HTERT RPE-1 (cell line): ENCODE results near the gene ASIC4.

Experiments used
- in situ Hi-C: fragments of 300-500 bp; cut with MboI; formaldehyde crosslinking; loops from 4 replicates; pipeline ENCODE4 v1.14.3; 2020; ENCODE audit warnings: low sequenced_read_pairs

ASIC4 gene

DNA sequence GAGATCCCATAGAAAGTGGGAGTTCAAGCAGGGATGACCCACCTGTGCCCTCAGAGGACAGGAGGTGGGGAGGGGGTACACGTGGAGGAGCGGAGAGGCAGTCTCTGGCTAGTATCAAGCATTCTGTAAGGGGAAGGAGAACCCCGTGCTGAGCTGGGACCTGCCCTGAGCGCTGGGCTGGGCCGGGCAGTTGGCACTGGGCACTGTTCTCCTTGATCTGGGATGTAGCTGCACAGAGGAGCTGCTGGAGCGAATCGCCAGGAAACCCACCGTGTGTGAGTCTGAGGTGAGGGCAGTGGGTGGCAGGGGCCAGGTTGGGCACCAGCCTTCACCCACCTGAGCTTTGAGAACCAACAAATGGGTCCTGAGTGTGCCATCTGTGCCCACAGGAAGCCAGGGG lies 35.4 kb upstream of the ASIC4 start:
- in situ Hi-C loops: no loop called here

DNA sequence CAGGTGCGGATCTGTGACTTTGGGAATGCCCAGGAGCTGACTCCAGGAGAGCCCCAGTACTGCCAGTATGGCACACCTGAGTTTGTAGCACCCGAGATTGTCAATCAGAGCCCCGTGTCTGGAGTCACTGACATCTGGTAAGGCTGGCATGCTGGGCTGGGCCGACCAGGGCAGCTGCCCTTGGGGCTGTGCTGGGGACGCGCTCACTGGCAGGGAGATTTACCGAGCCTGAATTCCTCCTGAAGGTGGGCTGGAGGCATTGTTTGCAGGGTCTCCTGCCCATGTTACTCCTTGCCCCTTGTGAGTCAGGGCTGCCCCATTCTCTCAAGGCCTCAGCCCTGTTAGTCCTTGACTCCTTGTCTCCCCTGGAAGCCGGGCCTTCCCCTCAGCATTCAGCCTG lies 34.3 kb upstream of the ASIC4 start:
- in situ Hi-C loops: no loop called here

DNA sequence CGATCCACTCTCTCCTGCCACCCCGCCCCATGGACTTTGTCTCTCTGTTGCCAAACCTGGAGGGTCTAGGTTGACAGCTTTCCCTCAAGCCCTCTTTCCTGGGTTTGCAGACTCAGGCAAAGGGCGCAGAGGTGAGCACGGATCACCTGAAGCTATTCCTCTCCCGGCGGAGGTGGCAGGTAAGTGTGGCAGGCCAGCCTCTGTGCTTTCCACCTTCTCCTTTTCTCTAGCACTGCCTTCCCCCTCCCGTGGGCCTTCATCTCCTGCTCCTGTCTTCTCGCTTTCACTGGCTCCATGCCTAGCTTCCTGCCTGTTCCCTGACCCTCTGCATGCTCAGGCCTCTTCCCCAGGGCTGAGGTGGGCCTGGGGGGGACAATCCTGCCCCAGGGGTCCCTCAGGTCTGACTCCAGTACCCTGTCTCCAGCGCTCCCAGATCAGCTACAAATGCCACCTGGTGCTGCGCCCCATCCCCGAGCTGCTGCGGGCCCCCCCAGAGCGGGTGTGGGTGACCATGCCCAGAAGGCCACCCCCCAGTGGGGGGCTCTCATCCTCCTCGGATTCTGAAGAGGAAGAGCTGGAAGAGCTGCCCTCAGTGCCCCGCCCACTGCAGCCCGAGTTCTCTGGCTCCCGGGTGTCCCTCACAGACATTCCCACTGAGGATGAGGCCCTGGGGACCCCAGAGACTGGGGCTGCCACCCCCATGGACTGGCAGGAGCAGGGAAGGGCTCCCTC lies 31.4 kb upstream of the ASIC4 start:
- in situ Hi-C loops: no loop called here

DNA sequence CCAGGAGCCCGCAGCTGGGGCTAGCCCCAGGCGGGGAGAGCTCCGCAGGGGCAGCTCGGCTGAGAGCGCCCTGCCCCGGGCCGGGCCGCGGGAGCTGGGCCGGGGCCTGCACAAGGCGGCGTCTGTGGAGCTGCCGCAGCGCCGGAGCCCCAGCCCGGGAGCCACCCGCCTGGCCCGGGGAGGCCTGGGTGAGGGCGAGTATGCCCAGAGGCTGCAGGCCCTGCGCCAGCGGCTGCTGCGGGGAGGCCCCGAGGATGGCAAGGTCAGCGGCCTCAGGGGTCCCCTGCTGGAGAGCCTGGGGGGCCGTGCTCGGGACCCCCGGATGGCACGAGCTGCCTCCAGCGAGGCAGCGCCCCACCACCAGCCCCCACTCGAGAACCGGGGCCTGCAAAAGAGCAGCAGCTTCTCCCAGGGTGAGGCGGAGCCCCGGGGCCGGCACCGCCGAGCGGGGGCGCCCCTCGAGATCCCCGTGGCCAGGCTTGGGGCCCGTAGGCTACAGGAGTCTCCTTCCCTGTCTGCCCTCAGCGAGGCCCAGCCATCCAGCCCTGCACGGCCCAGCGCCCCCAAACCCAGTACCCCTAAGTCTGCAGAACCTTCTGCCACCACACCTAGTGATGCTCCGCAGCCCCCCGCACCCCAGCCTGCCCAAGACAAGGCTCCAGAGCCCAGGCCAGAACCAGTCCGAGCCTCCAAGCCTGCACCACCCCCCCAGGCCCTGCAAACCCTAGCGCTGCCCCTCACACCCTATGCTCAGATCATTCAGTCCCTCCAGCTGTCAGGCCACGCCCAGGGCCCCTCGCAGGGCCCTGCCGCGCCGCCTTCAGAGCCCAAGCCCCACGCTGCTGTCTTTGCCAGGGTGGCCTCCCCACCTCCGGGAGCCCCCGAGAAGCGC lies 30.6 kb upstream of the ASIC4 start:
- in situ Hi-C loops: no loop called here

DNA sequence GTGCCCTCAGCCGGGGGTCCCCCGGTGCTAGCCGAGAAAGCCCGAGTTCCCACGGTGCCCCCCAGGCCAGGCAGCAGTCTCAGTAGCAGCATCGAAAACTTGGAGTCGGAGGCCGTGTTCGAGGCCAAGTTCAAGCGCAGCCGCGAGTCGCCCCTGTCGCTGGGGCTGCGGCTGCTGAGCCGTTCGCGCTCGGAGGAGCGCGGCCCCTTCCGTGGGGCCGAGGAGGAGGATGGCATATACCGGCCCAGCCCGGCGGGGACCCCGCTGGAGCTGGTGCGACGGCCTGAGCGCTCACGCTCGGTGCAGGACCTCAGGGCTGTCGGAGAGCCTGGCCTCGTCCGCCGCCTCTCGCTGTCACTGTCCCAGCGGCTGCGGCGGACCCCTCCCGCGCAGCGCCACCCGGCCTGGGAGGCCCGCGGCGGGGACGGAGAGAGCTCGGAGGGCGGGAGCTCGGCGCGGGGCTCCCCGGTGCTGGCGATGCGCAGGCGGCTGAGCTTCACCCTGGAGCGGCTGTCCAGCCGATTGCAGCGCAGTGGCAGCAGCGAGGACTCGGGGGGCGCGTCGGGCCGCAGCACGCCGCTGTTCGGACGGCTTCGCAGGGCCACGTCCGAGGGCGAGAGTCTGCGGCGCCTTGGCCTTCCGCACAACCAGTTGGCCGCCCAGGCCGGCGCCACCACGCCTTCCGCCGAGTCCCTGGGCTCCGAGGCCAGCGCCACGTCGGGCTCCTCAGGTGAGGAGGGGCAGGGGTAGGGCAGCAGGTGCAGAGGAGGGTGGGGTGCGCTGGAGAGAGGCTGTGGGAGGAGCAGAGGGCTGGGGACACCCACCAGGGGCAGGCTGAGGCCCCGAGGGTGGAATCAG lies 29.7 kb upstream of the ASIC4 start:
- in situ Hi-C loops: no loop called here

DNA sequence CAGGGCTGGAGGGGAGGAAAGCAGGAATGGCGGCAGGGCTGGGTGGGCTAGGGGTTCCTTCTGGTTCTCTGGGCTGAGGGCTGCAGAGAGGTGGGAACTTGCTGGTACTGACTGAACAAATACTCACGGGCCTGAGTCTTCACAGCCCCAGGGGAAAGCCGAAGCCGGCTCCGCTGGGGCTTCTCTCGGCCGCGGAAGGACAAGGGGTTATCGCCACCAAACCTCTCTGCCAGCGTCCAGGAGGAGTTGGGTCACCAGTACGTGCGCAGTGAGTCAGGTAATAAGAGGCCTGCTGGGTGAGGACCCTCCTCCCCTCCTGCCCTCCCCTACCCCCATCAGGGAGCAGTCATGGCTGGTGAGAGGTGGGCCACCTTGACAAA lies 29.1 kb upstream of the ASIC4 start:
- in situ Hi-C loops: no loop called here

DNA sequence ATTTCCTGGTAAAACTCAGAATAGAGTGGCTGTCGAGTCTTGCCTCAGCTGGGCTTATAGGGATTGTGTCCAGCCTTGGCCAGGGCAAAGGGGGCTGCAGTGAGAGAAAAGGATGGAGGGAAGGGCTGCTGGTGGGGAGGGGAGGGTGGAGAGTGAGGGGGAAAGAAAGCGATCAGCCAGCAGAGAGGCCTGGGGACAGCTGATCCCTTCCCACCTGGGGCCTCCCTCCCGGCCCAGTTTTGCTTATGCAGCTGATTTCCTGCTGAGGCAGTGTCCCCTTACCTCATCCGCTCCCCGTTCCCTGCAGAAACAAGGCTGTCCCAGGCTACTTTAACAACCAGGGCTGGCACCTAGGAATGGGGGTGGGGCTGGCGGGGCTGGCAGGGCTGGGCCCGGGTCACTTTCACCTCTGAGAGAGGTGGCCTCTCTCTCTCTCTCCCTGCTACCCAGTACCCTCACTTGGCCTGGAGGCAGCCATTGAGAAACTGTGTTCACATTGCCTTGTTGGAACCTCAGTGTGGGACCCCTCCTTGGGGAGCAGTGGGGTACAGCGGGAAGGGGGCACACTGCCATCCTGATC lies 27.8 kb upstream of the ASIC4 start:
- in situ Hi-C loops: no loop called here

DNA sequence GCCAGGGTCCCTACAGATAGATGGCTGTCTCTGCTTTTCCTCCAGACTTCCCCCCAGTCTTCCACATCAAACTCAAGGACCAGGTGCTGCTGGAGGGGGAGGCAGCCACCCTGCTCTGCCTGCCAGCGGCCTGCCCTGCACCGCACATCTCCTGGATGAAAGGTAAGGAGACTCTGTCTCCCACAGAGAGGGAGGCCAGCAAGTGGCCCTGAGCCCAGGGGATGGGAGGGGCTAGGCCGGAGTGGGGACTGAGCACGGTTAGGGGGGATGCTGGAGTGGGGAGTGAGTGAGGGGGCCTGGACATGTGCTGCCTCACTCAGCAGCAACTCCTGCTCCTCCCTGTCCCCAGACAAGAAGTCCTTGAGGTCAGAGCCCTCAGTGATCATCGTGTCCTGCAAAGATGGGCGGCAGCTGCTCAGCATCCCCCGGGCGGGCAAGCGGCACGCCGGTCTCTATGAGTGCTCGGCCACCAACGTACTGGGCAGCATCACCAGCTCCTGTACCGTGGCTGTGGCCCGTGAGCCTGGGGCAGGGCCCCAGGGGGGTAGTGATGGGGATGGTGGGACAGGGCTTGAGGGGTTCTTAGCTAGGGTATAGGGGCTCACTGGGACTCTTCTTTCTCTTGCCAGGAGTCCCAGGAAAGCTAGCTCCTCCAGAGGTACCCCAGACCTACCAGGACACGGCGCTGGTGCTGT lies 26.0 kb upstream of the ASIC4 start:
- in situ Hi-C loops: no loop called here

DNA sequence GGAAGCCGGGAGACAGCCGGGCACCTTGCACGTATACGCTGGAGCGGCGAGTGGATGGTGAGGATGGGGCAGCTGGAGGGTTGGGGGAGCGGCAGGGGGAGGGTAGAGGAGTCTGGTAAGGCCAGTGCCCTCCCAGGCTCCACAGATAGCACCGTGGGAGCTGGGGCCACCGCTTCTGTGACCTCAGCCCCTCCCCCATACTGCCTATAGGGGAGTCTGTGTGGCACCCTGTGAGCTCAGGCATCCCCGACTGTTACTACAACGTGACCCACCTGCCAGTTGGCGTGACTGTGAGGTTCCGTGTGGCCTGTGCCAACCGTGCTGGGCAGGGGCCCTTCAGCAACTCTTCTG lies 25.5 kb upstream of the ASIC4 start:
- in situ Hi-C loops: no loop called here

DNA sequence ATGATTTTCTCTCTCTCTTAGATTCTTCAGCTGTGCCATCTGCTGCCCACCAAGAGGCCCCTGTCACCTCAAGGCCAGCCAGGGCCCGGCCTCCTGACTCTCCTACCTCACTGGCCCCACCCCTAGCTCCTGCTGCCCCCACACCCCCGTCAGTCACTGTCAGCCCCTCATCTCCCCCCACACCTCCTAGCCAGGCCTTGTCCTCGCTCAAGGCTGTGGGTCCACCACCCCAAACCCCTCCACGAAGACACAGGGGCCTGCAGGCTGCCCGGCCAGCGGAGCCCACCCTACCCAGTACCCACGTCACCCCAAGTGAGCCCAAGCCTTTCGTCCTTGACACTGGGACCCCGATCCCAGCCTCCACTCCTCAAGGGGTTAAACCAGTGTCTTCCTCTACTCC lies 25.0 kb upstream of the ASIC4 start:
- in situ Hi-C loops: no loop called here

DNA sequence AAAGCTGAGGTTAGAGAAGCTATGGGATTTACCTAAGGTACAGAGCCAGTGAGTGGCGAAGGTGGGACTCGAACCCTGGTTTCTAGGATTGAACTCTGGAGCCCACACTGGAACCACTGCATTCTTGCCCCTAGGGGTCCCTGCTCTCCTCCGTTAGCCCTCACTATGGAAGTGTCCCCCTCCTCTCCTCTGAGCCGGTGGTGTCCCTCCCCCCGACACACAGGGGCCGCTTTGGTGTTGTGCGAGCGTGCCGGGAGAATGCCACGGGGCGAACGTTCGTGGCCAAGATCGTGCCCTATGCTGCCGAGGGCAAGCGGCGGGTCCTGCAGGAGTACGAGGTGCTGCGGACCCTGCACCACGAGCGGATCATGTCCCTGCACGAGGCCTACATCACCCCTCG lies 24.1 kb upstream of the ASIC4 start:
- in situ Hi-C loops: no loop called here

DNA sequence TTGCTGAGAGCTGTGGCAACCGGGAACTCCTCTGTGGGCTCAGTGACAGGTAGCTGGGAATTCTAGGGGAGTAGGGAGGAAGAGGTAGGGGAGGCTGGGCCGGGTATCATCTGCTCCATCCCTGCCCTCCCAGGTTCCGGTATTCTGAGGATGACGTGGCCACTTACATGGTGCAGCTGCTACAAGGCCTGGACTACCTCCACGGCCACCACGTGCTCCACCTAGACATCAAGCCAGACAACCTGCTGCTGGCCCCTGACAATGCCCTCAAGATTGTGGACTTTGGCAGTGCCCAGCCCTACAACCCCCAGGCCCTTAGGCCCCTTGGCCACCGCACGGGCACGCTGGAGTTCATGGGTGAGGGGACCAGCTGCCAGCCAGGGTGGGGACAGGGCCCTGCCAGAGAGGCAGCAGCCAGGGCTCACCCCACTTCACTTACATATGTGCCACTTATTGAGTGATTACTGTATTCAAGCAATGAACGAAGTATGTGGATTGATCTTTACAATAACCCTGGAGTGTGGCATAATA lies 23.6 kb upstream of the ASIC4 start:
- in situ Hi-C loops: no loop called here

DNA sequence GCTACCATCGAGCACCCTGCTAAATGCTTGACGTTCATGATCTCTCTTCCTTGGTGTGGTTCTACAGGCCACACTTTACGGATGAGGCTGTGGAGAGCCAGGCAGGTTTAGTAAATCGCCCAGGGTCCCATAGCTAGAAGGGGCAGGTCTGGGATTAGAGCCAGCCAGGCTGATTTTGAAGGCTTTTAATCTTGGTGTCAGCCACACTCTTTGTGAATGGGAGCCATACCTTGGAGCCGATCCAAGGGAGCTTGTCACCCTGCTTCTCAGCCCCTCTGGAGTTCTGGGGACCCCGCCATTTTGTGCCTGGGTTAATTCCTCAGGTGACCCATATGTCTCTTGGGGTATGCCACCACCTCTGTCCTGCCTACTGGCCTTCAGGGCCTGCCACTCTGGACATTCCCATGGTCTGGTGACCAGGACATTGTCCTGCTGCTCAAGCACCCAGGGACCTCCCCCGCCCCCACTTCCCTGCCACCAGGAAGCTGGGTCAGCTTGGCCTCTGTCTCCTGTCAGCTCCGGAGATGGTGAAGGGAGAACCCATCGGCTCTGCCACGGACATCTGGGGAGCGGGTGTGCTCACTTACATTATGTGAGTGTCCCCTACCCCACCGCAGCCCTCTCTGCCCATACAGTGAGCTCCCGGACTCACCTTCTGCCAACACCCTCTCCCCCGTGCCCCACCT lies 22.9 kb upstream of the ASIC4 start:
- in situ Hi-C loops: no loop called here

DNA sequence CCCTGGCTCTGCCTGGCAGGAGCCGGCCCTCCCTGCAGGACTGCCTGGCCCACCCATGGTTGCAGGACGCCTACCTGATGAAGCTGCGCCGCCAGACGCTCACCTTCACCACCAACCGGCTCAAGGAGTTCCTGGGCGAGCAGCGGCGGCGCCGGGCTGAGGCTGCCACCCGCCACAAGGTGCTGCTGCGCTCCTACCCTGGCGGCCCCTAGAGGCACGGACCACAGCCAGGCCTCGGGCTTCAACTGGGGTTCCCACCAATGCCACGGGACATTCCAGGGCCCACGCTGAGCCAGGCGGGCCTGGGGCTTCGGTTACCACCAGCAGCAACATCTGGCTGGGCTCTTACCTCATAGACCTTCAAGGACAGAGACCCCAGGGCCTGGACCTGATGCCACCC lies 21.7 kb upstream of the ASIC4 start:
- in situ Hi-C loops: no loop called here

DNA sequence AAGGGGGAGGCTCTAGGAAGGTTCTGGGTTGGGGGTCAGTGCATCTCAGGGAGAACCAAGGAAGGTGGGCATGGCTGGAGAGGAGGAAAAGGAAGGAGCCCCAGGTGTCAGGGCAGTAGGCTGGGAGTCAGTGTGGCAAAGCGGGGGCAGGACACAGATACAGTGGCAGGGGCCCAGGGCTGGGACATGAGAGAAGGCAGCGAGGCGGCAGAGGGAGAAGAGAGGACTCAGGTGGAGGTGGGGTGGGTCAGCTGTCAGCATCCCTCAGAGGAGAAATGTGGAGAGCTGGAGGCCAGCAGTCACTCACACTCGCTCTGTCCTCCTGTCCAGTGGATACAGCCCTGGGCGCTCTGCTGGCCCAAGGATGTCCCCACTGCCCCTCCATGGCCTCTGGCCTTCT lies 21.2 kb upstream of the ASIC4 start:
- in situ Hi-C loops: no loop called here

DNA sequence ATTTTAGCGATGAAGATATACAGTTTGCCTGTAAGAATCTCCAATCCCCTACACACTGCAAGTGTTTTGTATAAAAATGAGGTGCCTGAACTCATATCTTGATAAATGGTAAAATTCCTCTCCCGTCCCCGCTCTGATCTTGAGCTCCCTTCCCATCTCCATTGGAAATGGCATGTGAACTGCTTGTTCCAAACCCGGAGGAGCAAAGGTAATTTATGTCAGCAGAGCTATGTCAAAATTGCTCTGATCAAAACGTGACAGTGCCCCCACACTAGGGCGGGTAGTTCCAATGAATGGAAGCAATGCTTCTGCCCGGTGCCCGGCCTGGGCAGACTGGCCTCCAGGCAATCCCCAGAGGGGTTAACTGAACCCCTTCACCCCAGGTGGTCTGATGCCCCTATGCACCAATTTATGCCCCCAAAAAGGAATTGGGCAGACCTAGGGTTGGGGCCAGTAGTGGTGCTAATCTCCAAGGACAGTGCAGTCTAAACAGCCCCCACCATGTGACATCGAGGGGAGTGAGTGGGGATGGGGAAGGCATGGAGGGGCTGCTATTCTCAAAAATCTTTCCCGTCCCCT lies 19.2 kb upstream of the ASIC4 start:
- in situ Hi-C loops: no loop called here

DNA sequence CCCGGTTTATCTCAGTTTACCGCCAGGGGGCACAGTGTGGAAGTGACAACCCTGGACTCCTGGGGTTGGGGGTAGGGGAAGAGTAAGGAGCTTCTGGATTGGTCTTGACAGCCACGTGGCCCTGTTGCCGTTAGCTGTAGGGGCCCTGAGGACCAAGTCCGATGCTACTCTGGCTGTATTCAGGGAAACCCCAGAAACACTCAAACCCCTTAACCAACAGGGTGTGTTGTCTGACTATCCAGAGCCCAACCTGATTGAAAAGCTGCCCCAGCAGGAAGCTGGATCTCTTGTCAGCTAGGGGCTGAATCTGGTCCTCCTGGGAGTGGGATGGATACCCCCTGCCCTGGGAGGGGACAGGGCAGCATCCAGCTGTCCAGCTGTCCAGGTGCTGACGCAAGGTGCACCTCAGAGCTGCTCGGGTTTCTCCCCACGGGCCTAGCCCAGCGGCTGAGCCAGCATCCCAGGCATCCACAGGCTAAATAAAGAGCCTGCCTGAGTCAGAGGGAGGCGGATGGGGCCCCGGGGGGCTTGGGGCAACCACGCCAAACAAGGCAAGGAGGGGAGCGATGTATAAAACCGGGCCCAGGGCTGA lies 18.7 kb upstream of the ASIC4 start:
- in situ Hi-C loops: no loop called here

DNA sequence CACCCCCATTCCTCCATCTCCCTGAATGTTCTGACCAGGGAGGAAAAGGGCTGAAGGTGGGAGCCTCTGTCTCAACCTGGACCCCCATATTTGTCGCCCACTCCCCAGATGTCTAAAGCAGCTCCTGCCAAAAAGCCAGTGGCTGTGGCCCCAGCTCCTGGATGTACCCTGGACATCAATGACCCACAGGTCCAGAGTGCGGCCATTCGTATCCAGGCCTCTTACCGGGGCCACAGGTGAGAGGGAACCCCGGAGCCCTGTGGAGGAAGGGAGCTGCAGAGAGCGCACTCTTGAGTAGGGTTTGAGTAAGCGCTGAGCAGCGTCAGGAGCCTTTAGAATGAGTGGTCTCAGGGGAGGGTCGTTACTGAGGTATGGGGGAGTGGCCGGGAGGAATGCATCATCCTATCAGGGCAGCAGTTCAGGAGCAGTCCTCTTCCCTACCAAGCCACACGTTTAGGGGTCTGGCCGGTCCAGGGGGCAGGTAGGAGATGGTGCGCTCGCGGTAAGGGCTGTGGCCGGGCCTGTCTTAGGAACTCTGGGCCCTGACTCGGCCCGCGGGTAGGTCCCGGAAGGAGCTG lies 17.9 kb upstream of the ASIC4 start:
- in situ Hi-C loops: no loop called here
